HG03095 (cell line): ENCODE data around the gene TMA7B.
"Not testable (repeated sequence)": the region's sequence is repeated elsewhere in the genome, so short reads cannot be mapped to it uniquely, and the experiment has no call there.

Experiments used
- ATAC-seq: cut with Tn5 transposase; IDR thresholded peaks from one replicate; pipeline ENCODE4 v1.9.1; 2021; ENCODE audit warnings: moderate library complexity; ENCODE audit not compliant: unreplicated experiment

The TMA7B gene

GRCh38 chr22:39979048-39979447 is 18.9 kb downstream of the TMA7B start:
- no peak for ATAC-seq

GRCh38 chr22:39979458-39979857 is 19.3 kb downstream of the TMA7B start:
- no peak for ATAC-seq

- no peak for ATAC-seq
These were observed 20.4 kb downstream of the TMA7B start for GRCh38 chr22:39980596-39980995.

GRCh38 chr22:39983346-39983745 is 23.1 kb downstream of the TMA7B start:
- ATAC-seq, result no peak

- no peak for ATAC-seq
These were observed 23.8 kb downstream of the TMA7B start for GRCh38 chr22:39984006-39984405.

- ATAC-seq, result no peak
These were observed 24.5 kb downstream of the TMA7B start for GRCh38 chr22:39984746-39985145.

GRCh38 chr22:39985383-39986035 is 25.3 kb downstream of the TMA7B start:
- no peak for ATAC-seq

- no peak for ATAC-seq
These were observed 28.4 kb downstream of the TMA7B start for GRCh38 chr22:39988386-39989114.

GRCh38 chr22:39989633-39990032 is 29.4 kb downstream of the TMA7B start:
- no peak for ATAC-seq

- ATAC-seq, result no peak
These were observed 30.5 kb downstream of the TMA7B start for GRCh38 chr22:39990686-39991085.

- no peak for ATAC-seq
These were observed 31.1 kb downstream of the TMA7B start for GRCh38 chr22:39991159-39991860.

GRCh38 chr22:39992088-39992826 is 32.1 kb downstream of the TMA7B start:
- no peak for ATAC-seq

GRCh38 chr22:39992894-39993293 is 32.7 kb downstream of the TMA7B start:
- ATAC-seq, result not testable (repeated sequence)

- no peak for ATAC-seq
These were observed 33.9 kb downstream of the TMA7B start for GRCh38 chr22:39994041-39994565.

- ATAC-seq, result no peak
These were observed 34.6 kb downstream of the TMA7B start, which contains the start of gene FAM83F for GRCh38 chr22:39994566-39995392. Gene FAM83F (plus strand): TSS chr22:39994954. CDS start chr22:39995043, 89 bp downstream.

GRCh38 chr22:39995393-39996252 is 35.4 kb downstream of the TMA7B start:
- ATAC-seq, result no peak

- ATAC-seq, result no peak
These were observed 36.5 kb downstream of the TMA7B start for GRCh38 chr22:39996732-39997131.

GRCh38 chr22:39997421-39997820 is 37.2 kb downstream of the TMA7B start:
- ATAC-seq, result no peak
